Measurements from ENCODE around the gene CAB39. TPM values are rescaled to one million over a fixed set of nuclear protein-coding genes. Genes with fewer than 3 reads are reported as not detected.

The CAB39 gene
- total and polyA plus RNA-seq, 2 donors (not counting 3 experiments of a cell fraction or from before 2014, with no cell fraction given): 25.7 to 53.7 TPM

DNA sequence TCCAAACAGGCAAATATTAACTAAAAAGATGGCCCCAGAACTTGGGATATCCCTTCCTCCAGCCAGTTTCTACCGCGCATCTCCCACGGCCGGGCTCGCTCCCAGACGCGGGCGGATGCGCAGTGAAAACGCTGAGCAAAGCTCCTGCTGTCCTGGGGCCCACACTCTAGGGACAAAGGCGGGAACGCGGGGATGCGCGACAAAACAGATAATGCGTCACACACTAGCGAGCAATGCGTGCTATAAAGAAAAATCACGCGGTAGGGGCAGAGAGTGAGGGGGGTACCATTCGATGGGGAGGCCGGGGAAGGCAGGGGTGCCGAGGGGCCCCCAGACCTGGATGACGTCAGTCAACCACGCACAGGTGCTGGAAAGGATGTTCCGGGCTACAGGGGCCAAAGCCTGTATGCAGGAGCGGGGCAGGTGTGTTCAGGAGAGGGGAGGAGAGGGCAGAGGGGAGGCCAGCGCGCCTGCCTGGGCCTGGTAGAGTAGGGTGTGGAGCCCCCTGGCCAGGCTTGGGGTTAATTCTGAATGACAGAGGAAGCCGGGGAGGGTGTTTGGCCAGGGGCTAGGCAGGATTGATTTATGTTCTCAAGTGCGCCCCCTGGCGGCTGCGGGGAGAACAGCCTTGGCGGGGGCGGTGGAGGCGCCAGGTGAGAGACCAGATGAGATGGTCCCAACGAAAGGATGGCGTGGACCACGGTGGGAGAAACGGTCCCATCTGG, 137.2 kb downstream of the CAB39 start:
- peak; percentile 26 for DNase-seq (ENCODE audit: low read depth, low spot score)

DNA sequence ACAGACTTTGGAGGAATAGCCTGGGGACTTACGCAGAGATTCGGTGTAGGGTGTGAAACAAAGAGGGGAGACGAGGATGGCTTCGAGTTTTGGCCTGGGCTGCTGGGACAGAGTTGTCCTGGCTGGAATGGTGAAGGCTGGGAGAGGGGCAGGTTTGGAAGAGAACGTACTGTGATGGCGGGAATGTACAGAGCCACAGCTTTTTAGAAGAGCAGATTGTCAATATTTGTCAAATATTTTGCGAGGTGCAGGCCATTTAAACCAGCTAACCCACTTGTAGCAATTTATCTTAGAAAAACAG, 137.7 kb downstream of the CAB39 start:
- Histone ChIP-seq H3K4me2 (ENCODE audit: insufficient read depth, low read length) (no peak overlapping the region), H3K27me3 (ENCODE audit: control insufficient read depth in 2 of 2, insufficient read depth in 2 of 2, low read length in 2 of 2) (peaks cover 6 to 12% of the 10 kb centered on the region in 2 experiments), H3K27ac (ENCODE audit: insufficient read depth, low read depth, low read length) (no peak overlapping the region), H3K4me1 (ENCODE audit: control insufficient read depth, extremely low read depth, insufficient read depth, low read length) (no peaks in the 10 kb centered on the region), H3K36me3 (ENCODE audit: control insufficient read depth in 2 of 2, extremely low read depth in 1 of 2, insufficient read depth in 2 of 2, low read length in 2 of 2) (no peaks in the 10 kb centered on the region), H3K4me3 (replicated peaks in 1 of 3; ENCODE audit: insufficient read depth in 1 of 3, low read depth in 1 of 3, low read length in 3 of 3) (no peak overlapping the region), H2AFZ (ENCODE audit: low read depth, low read length) (no peak overlapping the region), H3K9ac (replicated peaks; ENCODE audit: extremely low read depth, insufficient read depth, low read length) (no peak overlapping the region), H3K9me1 (replicated peaks; ENCODE audit: control insufficient read depth, extremely low read depth, insufficient read depth, low read length) (no peaks in the 10 kb centered on the region), H4K20me1 (replicated peaks; ENCODE audit: control insufficient read depth, extremely low read depth, insufficient read depth, low read length) (no peaks in the 10 kb centered on the region), H3K79me2 (ENCODE audit: control insufficient read depth, insufficient read depth, low read length) (no peaks in the 10 kb centered on the region), H3K9me3 (replicated peaks; ENCODE audit: control insufficient read depth, insufficient read depth, low read length) (no peaks in the 10 kb centered on the region)
- ChIA-PET CTCF (interaction anchor here (1.0 to 1.5 kb wide), 9 partner anchors 10 to 203 kb away, joined by 3 to 22 read pairs (median 6); no protein-coding TSS in a partner anchor), POLR2A (no interaction called here)
- TF ChIP-seq POLR2AphosphoS5 (IDR thresholded peaks at IDR 0.05; ENCODE audit: insufficient read depth, low read depth, low read length): no peak
- no TSS peak for BruUV-seq (replicated peaks)
- no peak for FAIRE-seq
- DNase-seq (ENCODE audit: low read depth, low spot score): no peak
- intact Hi-C loops (cut with micrococcal nuclease): no loop called here
- dilution Hi-C loops (cut with MboI; ENCODE audit: extremely low pct_ligation_motif_present, low sequenced_read_pairs): no loop called here

More for the DNA sequence above, 137.2 kb downstream of the CAB39 start:
- BruUV-seq (replicated peaks): no TSS peak
- dilution Hi-C loops (cut with MboI; ENCODE audit: extremely low pct_ligation_motif_present, low sequenced_read_pairs): no loop called here
- CTCF ChIA-PET: interaction anchor here (1.1 to 4.2 kb wide), 7 partner anchors 9 to 203 kb away, joined by 3 to 63 read pairs (median 6); no protein-coding TSS in a partner anchor
- no peaks in the 10 kb centered on the region for H3K9me1 ChIP-seq (replicated peaks; ENCODE audit: control insufficient read depth, extremely low read depth, insufficient read depth, low read length)
- intact Hi-C loops (cut with micrococcal nuclease): no loop called here
- no peak overlapping the region for H3K4me3 ChIP-seq (replicated peaks in 1 of 3; ENCODE audit: insufficient read depth in 1 of 3, low read depth in 1 of 3, low read length in 3 of 3)
- H3K27ac ChIP-seq (ENCODE audit: insufficient read depth, low read depth, low read length): no peak overlapping the region
- POLR2A ChIA-PET: no interaction called here
- no peaks in the 10 kb centered on the region for H3K36me3 ChIP-seq (ENCODE audit: control insufficient read depth in 2 of 2, extremely low read depth in 1 of 2, insufficient read depth in 2 of 2, low read length in 2 of 2)
- H3K4me1 ChIP-seq (ENCODE audit: control insufficient read depth, extremely low read depth, insufficient read depth, low read length): no peaks in the 10 kb centered on the region
- H4K20me1 ChIP-seq (replicated peaks; ENCODE audit: control insufficient read depth, extremely low read depth, insufficient read depth, low read length): no peaks in the 10 kb centered on the region
- no peak overlapping the region for H3K9ac ChIP-seq (replicated peaks; ENCODE audit: extremely low read depth, insufficient read depth, low read length)
- H3K4me2 ChIP-seq (ENCODE audit: insufficient read depth, low read length): no peak overlapping the region
- peaks cover 8 to 15% of the 10 kb centered on the region in 2 experiments for H3K27me3 ChIP-seq (ENCODE audit: control insufficient read depth in 2 of 2, insufficient read depth in 2 of 2, low read length in 2 of 2)
- H3K9me3 ChIP-seq (replicated peaks; ENCODE audit: control insufficient read depth, insufficient read depth, low read length): no peaks in the 10 kb centered on the region
- peak; percentile 63 for FAIRE-seq
- no peaks in the 10 kb centered on the region for H3K79me2 ChIP-seq (ENCODE audit: control insufficient read depth, insufficient read depth, low read length)
- no peak overlapping the region for H2AFZ ChIP-seq (ENCODE audit: low read depth, low read length)
- TF ChIP-seq, protein P1, sequence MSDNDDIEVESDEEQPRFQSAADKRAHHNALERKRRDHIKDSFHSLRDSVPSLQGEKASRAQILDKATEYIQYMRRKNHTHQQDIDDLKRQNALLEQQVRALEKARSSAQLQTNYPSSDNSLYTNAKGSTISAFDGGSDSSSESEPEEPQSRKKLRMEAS (IDR thresholded peaks at IDR 0.05; ENCODE audit: insufficient read depth, insufficient read length): no peak
- TF ChIP-seq, protein P2, sequence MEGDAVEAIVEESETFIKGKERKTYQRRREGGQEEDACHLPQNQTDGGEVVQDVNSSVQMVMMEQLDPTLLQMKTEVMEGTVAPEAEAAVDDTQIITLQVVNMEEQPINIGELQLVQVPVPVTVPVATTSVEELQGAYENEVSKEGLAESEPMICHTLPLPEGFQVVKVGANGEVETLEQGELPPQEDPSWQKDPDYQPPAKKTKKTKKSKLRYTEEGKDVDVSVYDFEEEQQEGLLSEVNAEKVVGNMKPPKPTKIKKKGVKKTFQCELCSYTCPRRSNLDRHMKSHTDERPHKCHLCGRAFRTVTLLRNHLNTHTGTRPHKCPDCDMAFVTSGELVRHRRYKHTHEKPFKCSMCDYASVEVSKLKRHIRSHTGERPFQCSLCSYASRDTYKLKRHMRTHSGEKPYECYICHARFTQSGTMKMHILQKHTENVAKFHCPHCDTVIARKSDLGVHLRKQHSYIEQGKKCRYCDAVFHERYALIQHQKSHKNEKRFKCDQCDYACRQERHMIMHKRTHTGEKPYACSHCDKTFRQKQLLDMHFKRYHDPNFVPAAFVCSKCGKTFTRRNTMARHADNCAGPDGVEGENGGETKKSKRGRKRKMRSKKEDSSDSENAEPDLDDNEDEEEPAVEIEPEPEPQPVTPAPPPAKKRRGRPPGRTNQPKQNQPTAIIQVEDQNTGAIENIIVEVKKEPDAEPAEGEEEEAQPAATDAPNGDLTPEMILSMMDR (IDR thresholded peaks at IDR 0.05; ENCODE audit: extremely low read depth in 1 of 2, insufficient read depth in 1 of 2, low read depth in 1 of 2, low read length in 2 of 2): peak; percentile 91 to 92

Data from endothelial cell of umbilical vein (primary cell).